ENCODE results near the gene NKAP.
"Not testable (repeated sequence)": the region's sequence is repeated elsewhere in the genome, so short reads cannot be mapped to it uniquely, and the experiment has no call there.

The NKAP gene

DNA sequence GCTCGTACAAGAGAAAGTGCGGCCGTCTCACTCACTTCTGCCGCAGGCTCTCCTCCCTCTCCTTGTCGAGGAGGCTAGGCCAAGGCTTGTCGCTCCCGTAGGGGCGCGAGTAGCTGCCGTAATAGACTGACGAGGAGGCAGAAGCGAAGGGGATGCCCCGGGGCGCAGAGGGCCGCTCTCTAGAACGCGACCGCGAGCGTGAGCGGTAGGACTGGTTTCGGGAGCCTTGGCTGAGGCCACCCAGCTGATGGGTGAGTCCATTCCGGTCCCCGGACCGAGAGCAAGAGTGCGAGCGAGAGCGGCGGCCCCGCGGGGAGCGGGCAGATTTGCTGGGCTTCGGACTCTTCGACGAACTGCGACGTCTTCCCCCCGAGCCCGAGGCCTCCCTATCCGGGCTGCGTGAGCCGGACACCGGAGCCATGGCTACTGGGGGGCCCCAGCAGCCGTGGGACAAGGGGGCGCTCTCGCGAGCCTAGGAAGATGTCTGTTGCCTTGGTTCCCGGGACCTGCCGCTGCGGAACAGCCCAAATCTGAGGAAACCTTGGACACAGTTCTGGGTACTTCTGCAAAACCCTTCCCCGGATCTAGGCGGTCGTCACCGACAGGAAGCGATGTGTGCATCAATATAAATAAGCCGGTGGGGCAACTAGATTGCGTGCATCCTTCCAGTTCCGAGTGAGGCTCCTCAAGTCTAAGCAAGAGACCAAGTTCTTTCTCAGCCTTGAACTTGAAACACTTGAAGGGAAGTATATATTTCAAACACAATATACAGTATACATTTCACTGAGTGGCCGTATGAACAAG is at the start of gene NKAP:
NKAP (minus strand) TSS at position 567 of the 804 bp plus-strand sequence; CDS start at position 421, 146 bp downstream.
- peak; percentile 82 for DNase-seq

DNA sequence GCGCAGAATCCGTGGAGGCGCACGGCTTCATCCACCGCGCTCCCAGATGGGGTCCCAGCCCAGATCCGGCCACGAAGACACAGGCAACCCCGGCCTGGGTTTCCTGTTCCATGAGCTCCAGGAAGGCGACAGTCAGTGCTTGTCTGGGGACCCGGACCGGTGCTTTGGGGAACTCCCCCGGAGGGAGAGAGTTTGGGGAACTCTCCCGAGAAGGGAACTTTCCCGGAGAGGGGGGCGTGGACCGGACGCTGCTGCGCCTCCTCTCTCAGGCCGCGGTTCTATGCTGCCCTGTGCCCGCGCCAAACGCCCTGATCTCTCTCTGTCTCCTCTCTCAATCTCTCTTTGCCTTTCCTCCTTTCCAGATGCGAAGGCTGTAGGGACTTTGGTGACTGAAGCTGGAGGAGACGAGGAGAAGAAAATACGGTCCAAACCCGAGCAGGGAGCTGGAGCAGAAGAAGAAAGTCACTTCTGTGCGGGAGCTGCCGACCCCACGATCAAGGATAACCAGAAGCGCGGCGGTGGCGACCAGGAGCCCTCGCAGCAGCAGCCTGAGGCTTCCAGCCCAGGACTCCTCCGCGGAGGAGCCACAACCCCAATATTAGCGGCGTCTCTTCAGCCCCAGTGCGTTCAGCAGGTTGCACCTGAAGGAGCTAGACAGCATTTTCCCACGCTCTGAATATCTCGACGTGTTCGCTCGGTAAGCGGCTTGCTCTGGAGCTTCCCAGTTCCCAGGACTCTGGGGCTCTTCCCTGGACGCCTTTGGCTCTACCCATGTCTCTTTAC is 47.6 kb upstream of the NKAP start:
- DNase-seq, result no peak

DNA sequence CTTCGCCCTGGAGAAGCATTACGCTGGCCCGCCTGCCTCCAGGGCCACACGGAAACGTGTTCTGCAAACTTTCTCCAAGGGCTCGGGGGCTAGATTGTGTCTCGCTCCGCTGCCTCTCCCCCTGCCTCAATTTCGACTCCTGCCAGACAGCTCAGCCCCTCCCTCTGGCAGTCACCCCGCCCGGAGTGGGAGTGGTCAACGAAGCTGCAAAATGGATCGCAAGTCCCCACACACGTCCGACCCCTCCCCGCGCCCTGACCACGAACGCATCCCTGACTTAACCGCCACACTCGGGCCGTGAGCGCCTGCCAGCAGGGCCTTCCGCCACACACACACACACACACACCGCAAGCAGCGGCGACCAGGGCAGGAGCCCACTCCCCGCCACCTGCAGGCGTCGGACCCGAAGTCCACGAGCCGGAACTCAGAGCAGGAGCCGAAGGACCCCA is 47.0 kb upstream of the NKAP start:
- no peak for DNase-seq

DNA sequence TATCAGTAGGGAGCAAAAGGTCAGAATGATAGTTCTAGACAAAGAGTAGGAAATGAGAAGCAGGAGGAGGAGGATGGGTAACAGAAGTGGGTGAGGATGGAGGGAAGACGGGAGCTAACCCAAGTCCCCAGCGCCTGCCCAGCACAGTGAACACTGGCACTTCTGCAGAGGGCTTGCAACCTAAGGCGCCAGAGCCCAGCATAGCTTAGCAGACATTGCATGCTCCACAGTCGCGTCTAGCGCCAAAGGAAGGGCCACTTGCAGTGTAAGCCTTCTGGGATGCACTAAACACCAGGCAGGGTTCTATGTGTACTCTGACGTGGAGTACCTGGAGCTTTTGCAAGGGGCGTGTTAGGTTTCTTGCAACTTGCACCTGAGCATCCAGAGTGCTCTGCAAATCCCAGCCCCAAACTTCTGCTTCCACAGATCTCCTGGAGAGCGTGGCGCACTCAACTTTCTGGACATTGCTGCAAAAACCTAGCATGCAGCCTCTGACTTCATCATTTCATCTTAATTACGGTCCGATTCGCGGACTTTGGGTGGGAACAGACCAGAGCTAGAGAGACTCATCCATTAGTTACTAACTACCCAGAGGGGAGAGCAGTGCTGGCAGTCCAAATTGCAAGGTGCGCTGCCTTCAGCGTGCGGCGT is 46.5 kb upstream of the NKAP start:
- no peak for DNase-seq

DNA sequence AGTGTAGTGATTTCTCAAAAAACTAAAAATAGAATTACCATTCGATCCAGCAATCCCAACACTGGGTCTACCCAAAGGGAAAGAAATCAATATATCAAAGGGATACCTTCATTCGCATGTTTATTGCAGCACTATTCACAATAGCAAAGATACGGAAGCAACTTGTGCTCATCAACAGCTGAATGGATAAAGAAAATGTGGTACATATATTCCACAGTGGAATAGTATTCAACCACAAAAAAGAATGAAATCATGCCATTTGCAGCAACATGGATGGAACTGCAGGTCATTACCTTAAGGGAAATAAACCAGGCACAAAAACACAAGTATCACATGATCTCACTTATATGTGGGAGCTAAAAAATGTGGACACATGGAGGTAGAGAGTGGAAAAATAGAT is 42.7 kb upstream of the NKAP start:
- no peak for DNase-seq

DNA sequence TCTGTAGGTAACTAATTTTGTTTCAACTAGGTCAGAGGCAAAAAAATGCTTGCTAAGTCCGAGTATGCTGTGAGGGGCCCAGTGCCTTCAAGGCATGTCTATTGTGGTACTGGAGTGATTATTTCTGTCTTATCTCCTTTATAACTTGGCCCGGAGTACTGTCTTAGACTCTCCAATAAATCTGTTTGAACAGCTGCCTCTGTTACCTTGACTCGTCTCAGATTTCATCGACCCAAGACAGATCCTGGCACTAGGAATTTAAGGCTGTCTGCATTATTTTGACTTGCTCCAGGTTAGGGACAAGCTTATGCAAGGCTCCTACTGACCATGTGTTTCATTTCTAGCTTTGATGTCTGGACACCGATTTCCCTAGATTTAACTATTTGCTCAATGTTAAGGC is 41.1 kb upstream of the NKAP start:
- no peak for DNase-seq

DNA sequence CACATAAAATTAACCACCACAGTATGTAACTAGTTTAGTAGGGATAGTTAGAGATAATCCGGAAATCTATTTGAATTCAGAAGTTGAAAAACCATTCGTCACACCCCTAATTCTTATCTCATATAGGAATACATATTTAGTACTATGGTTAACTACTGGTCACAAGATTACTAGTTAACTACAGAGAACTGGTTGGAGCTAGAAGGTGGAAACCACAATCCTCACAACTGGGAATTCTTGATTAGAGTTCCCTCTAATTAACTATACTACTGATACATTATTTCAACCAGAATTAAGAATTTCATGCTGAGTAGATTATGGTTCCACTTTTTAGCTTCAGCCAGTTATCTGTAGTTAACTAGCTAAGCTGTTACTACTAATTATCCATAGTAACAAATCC is 39.9 kb upstream of the NKAP start:
- no peak for DNase-seq

DNA sequence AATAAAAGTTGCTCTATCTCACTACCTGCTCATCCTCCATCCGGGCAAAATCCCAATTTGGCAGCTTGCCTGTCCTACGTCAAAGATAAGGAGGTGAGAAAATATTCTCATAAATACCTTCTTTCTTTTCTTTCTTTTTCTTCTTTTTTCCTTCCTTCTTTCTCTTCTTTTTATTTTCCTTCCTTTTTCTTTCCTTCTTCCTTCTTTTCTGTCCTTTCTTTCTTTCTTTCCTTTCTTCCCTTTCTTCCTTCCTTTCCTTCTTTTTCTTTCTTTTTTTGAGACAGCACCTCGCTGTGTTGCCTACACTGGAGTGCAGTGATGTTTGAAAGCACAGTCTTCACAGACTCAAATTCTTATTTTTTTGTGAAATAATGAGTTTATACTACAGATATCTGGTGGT is 38.6 kb upstream of the NKAP start:
- no peak for DNase-seq

DNA sequence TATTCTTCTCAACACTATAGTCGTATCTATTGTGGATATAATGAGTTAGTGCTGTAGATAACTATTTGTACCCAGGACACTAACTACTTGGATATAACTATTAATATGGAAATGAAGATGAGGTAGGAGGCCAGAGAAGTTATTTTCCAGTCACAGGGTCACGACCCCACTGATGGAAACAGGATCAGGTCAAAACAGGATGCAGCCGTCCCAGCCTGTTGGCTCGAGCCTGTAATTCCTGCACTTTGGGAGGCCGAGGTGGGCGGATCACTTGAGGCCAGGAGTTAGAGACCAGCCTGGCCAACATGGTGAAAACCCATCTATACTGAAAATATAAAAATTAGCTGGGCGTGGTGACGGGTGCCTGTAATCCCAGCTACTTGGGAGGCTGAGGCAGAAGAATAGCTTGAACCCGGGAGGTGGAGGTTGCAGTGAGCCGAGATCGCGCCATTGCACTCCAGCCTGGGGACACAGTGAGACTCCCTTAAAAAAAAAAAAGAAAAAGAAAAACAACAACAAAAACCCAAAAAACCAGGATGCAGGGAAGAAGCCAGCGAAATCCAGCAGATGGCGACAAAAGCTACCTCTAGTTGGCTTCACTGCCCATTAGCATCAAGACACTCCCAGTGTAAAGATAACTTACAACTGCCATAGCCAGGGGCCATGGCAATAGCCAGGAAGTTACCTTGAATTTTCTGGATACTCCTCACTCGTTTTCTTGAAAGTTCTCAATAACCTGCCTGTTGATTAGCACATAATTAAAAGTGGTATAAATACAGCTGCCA is 37.9 kb upstream of the NKAP start:
- no peak for DNase-seq

DNA sequence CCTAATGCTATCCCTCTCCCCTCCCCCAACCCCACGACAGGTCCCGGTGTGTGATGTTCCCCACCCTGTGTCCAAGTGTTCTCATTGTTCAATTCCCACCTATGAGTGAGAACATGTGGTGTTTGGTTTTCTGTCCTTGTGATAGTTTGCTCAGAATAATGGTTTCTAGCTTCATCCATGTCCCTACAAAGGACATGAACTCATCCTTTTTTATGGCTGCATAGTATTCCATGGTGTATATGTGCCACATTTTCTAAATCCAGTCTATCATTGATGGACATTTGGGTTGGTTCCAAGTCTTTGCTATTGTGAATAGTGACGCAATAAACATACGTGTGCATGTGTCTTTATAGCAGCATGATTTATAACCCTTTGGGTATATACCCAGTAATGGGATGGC is 33.6 kb upstream of the NKAP start:
- DNase-seq, result not testable (repeated sequence)

DNA sequence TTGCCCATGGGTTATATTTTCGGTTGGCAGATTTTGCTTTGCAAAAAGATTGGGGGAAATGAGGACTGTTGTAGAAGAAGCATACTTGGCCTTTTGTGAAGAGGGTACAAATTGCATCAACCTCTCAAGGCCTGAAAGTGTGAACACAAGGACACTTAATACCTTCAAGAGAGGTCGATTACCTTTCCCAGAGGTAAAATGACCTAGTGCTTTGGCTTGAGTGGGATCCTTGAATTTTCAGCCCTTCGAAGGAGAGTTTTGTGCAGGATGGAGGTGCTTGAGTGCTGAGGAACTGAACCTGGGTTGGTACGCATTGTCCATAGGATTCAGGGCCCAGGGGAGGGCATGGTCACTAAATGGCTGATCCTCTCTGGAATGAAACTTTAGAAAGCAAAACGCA is 27.6 kb upstream of the NKAP start:
- no peak for DNase-seq

DNA sequence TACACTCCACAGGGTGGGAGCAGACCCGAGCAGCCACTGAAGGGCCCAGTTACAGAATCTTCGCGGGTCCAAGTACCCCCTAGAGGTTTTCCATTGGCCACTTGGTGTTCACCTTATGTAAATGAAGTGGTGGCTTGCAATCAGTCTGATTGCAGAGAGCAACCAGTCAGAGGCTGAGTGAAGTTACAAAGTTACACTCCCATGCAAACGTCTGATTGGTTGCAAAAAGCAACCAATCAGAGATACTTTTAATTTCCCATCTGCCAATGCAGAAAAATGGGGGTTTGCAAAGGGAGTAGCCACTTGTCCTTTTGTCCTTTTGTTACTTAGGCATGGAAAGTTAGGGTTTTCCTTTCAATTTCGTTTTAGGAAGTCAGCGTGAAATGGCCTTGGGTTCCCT is 27.0 kb upstream of the NKAP start:
- no peak for DNase-seq

DNA sequence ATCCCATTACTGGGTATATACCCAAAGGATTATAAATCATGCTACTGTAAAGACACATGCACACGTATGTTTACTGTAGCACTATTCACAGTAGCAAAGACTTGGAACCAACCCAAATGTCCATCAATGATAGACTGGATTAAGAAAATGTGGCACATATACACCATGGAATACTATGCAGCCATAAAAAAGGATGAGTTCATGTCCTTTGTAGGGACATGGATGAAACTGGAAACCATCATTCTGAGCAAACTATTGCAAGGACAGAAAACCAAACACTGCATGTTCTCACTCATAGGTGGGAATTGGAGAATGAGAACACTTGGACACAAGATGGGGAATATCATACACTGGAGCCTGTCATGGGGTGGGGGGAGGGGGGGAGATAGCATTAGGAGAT is 23.3 kb upstream of the NKAP start:
- not testable (repeated sequence) for DNase-seq

DNA sequence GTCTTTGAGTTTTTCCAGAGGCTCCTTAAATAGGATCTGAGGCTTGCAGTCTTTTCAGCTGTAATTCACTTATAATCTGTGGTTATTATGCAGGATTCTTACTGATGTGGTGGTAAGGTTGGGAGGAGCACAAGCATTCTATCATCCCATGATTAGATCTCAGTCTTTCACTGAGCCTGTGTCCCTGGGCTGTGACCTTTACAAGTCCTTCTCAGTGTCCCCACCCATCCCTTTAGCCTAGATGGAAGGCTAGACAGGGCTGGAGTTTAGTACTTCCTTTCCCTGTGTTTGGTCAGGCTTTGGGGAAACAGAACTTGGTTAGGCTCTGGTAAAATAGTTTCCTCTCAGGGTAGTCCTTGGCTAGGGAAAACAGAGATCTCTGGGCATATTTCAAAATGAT is 17.1 kb upstream of the NKAP start:
- DNase-seq, result no peak

DNA sequence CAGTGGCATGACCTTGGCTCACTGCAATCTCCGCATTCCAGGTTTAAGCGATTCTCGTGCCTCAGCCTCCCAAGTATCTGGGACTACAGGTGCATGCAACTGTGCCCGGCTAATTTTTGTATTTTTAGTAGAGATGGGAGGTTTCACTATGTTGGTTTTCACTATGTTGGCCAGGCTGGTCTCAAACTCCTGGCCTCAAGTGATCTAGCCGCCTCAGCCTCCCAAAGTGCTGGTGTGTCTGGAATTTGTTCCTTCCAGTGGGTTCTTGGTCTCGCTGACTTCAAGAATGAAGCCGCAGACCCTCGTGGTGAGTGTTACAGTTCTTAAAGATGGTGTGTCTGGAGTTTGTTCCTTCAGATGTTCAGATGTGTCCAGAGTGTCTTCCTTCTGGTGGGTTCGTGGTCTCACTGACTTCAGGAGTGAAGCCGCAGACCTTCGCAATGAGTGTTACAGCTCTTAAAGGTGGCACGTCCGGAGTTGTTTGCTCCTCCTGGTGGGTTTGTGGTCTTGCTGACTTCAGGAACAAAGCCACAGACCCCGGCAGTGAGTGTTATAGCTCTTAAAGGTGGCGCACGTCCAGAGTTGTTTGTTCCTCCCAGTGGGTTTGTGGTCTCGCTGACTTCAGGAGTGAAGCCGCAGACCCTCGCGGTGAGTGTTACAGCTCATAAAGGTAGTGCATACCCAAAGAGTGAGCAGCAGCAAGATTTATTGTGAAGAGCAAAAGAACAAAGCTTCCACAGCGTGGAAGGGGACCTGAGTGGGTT is 12.4 kb upstream of the NKAP start:
- DNase-seq, result not testable (repeated sequence)

DNA sequence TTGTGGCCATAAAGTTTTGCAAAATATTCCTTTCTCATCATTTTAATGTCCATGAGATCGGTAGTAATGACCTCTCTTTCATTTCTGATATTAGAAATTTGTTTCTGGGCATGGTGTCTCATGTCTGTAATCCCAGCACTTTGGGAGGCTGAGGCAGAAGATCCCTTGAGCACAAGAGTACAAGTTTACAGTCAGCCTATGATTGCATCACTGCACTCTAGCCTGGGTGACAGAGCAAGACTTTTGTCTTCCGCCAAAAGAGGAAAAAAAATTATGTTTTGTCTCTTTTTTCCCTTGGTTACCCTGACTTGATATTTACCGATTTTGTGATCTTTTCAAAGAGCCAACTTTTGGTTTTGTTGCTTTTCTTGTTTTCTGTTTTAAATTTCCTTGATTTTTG is 10.8 kb upstream of the NKAP start:
- no peak for DNase-seq

DNA sequence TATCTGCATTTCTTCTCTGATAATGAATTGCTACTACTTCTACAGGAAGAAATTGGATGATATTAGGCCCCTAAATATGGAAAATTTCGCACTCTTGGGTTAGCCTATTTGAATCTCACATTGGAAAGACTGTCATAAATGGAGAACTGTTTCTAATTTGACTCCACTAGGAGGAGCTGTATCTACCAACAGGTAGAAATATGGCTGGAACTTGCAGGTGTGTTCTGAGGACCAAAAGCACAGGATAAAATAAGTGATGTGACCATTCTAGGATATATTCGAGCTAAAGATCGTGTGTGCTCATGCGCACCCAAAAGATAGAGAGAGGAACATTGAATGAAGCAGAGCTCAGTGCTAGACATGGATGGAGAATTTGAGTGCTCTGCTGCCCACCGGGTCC is 4.8 kb upstream of the NKAP start:
- DNase-seq, result peak; percentile 1

DNA sequence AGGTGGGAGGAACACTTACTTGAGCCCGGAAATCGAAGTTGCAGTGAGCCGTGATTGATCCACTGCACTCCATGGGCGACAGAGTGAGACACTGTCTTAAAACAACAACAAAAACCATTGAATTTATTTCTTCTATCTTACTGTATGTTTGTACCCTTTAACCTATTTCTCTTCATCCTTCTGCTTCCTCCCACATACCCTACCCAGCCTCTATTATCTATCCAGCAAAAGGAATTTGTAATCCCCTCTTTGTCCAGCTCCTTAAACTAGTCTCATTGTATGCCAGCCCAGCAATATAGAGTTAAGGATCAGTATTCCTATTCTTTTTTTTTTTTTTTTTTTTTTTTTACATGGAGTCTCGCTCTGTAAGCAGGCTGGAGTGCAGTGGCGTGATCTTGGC is 1.9 kb upstream of the NKAP start:
- DNase-seq, result no peak

DNA sequence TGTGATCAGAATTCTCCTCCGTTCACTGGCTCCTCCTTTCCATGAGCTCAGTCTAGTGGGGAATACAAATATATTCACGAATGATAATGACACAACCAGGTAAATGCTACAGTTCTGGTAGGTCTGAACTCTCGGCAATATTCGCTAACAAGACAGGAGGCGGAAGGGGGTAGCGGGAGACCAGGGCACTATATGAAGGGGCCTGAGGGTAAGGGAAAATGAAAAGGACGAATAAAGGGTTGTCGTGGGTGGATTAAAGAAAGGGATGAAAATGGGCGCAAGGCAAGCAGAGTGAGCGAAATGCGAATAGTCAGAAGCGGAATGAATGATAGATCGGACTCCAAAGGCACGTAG is 743 bp downstream of the NKAP start:
- DNase-seq, result no peak

DNA sequence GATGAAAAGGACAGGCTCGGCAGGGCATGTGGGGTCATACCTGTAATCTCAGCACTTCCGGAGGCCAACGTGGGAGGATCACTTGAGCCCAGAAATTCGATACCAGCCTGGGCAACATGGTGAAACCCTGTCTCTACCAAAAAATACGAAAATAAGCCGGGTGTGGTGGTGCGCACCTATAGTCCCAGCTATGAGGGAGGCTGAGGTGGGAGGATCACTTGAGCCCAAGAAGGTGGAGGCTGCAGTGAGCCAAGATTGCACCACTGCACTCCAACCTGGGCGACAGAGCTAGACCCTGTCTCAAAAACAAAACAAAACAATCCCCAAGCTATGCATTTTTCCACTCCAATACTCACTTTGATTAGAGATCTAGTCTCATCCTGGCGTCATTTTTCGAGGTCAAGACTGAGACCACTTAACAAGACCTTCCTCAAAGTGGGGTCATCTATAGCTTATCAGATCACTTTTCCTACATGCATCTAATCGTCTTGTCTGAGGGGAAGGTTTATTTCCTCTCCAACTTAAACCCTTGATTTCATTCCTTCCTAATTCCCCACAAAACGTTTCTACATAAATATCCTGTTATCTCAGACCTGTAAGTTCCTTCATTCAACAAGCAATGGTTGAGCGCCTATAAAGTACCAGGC is 1.3 kb downstream of the NKAP start:
- no peak for DNase-seq

DNA sequence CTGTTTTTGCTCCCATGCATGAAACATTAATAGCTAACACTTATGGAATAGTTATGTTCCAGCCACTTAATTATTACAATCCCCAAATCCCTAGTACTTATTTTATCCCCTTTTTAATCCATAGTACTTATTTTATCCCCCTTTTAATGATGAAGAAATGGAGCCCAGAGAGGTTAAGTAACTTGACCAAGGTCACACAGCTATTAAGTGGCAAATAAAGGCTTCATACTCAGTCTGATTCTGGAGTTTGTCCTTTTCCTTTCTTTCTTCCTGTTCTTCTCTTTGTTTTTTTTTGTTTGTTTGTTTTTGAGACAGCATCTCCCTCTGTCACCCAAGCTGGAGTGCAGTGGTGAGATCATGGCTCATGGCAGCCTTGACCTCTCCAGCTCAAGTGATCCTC is 2.2 kb downstream of the NKAP start:
- DNase-seq, result no peak
